Lower lobe of right lung (tissue), 2 donors: ENCODE data around the gene DAPK2. TPM values are rescaled to one million over a fixed set of nuclear protein-coding genes. Genes with fewer than 3 reads are reported as not detected.

ENCODE experiments used
- ATAC-seq, 2 donors: fragments of 200-7000 bp; cut with Tn5 transposase; one replicate each; pipeline ENCODE4 v1.9.1; 2020 to 2022; ENCODE audit warnings: mild to moderate bottlenecking in 2 of 2, moderate library complexity in 2 of 2
- DNase-seq: peaks from one replicate; pipeline ENCODE4 v3.0.0-alpha.2; 2020
- H3K27ac ChIP-seq: fragments of 200-600 bp; one replicate; pipeline ENCODE4 v1.8.0; 2022
- H3K27me3 ChIP-seq: fragments of 200-600 bp; one replicate; pipeline ENCODE4 v1.8.0; 2022; ENCODE audit warnings: low read depth
- H3K36me3 ChIP-seq: fragments of 200-600 bp; one replicate; pipeline ENCODE4 v1.8.0; 2022; ENCODE audit warnings: mild to moderate bottlenecking
- H3K4me1 ChIP-seq: fragments of 200-600 bp; one replicate; pipeline ENCODE4 v1.8.0; 2022
- H3K4me3 ChIP-seq: fragments of 200-600 bp; one replicate; pipeline ENCODE4 v1.8.0; 2022; ENCODE audit warnings: mild to moderate bottlenecking
- H3K9me3 ChIP-seq: fragments of 200-600 bp; one replicate; pipeline ENCODE4 v1.8.0; 2022
- CTCF ChIP-seq: fragments of 200-600 bp; IDR thresholded peaks from one replicate; pipeline ENCODE4 v1.8.0; 2022; ENCODE audit warnings: antibody characterized with exemption, mild to moderate bottlenecking
- intact Hi-C: fragments of 100-400 bp; cut with DNase I; formaldehyde crosslinking; loops from one replicate; pipeline ENCODE4 v1.11.0; 2022
- total RNA-seq: library from RNA; stranded (reverse); fragmentation: NEBNext Ultra II Directional; extraction: Animal tissue kit (Norgen Biotek cat#: 25700); gene quantifications from one replicate; pipeline ENCODE4 v1.2.1, GENCODE V29; 2021
- donor health status: DM: no; HTN: yes; CAD: no; lungs with severe emphysema.

Gene DAPK2
- total RNA-seq, 1 donor from 2014 or later = 56.8 TPM

DNA sequence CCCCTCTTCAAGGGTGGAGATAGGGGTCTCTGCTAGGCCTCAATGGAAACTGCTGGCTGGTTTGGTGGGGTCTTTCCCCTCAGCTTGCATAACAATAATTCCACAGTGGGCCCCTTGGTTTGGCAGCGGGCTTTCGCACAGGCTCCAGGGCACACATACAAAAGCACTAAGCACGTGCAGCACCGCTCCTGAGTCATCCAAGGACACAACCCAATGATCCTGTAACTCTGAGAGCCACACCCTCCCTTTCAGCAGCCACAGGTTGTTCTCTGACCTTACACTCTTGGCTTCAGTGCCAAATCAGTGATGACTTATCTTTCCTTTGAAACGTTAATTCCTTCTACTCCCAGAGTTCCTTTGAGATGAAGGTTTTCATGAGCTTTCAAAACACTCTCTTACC lies 41.7 kb downstream of the DAPK2 start:
- DNase-seq (no peak), ATAC-seq (peak; percentile 27 to 64)
- H3K4me1 ChIP-seq = peaks cover 31% of the 10 kb centered on the region
- intact Hi-C loops = no loop called here
- no peak overlapping the region for H3K27ac ChIP-seq
- H3K4me3 ChIP-seq = no peak overlapping the region
- H3K36me3 ChIP-seq = no peaks in the 10 kb centered on the region
- H3K9me3 ChIP-seq = no peaks in the 10 kb centered on the region
- TF ChIP-seq CTCF = no peak
- no peaks in the 10 kb centered on the region for H3K27me3 ChIP-seq

GRCh38 chr15:64004056-64004455 lies 42.2 kb downstream of the DAPK2 start:
- no peak for TF ChIP-seq CTCF
- intact Hi-C loops = no loop called here
- Histone ChIP-seq H3K27ac (no peak overlapping the region), H3K27me3 (no peaks in the 10 kb centered on the region), H3K4me3 (no peak overlapping the region), H3K36me3 (no peaks in the 10 kb centered on the region), H3K4me1 (peaks cover 31% of the 10 kb centered on the region), H3K9me3 (no peaks in the 10 kb centered on the region)
- DNase-seq (no peak), ATAC-seq (no peak)

DNA sequence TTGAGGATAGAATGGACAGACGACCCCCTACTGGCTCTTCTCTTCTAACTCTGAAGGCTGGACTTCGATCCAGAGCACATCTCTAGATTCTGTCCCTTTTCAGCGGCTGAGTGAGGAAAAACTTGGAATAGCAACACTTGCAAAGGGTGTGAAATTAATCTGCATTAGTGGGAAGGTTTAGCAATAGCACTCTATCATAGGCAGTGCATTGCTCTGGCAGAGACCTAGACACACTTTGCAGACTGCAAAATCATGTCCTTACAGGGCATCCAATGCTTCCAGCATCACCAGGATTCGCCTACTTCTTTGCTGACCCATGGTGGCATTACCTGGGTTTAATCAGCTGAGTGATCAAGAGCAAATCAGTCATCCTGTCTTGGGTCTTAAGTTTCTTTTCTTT lies 43.1 kb downstream of the DAPK2 start:
- ATAC-seq (no peak), DNase-seq (no peak)
- Histone ChIP-seq H3K36me3 (no peaks in the 10 kb centered on the region), H3K4me3 (no peak overlapping the region), H3K4me1 (peaks cover 31% of the 10 kb centered on the region), H3K27me3 (no peaks in the 10 kb centered on the region), H3K27ac (no peak overlapping the region), H3K9me3 (no peaks in the 10 kb centered on the region)
- intact Hi-C loops = no loop called here
- TF ChIP-seq CTCF = no peak

DNA sequence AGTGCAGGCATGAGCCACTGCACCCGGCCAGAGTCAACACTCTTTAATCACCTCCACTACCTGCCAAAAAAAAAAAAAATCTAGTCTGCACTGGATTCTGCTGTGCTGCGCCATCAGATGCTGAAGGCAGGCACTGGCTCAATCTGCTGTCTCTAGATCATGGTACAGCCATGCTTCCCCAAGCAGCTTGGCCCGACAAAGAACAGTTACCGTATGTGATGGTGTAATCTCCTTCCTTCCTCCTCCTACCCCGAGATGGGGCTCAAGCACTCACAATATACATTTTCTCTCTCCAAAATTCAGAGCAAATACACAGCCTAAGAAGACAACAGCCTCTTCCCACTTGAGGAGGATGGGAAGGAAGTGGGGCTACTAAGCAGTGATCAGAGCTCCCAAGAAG lies 45.1 kb downstream of the DAPK2 start:
- H3K27ac ChIP-seq = peak overlapping the region; percentile 27
- intact Hi-C loops = no loop called here

GRCh38 chr15:64000183-64000951 lies 45.9 kb downstream of the DAPK2 start:
- H3K36me3 ChIP-seq = no peaks in the 10 kb centered on the region
- no peak for ATAC-seq
- no peaks in the 10 kb centered on the region for H3K27me3 ChIP-seq
- no peak for TF ChIP-seq CTCF
- intact Hi-C loops = no loop called here
- no peaks in the 10 kb centered on the region for H3K9me3 ChIP-seq
- no peak overlapping the region for H3K27ac ChIP-seq
- DNase-seq = no peak
- H3K4me1 ChIP-seq = peaks cover 34% of the 10 kb centered on the region
- no peak overlapping the region for H3K4me3 ChIP-seq

More for the DNA sequence above, 45.1 kb downstream of the DAPK2 start:
- DNase-seq (no peak), ATAC-seq (peak in 1 of 2 donors; percentile 39)
- H3K4me3 ChIP-seq = no peak overlapping the region
- no peak for TF ChIP-seq CTCF
- no peaks in the 10 kb centered on the region for H3K9me3 ChIP-seq
- H3K36me3 ChIP-seq = no peaks in the 10 kb centered on the region
- H3K4me1 ChIP-seq = peaks cover 34% of the 10 kb centered on the region
- no peaks in the 10 kb centered on the region for H3K27me3 ChIP-seq
